ENCODE measurements around the gene MICU1.

- no peak for TF ChIP-seq YY1 (IDR thresholded peaks at IDR 0.05; ENCODE audit: extremely low read depth, insufficient replicate concordance, low read depth, low read length)
- TF ChIP-seq CTCF (IDR thresholded peaks at IDR 0.05 in 2 of 3, conservative IDR thresholded peaks at IDR 0.05 in 1 of 3; ENCODE audit: borderline replicate concordance in 1 of 3, insufficient read depth in 1 of 3, low read depth in 2 of 3, low read length in 2 of 3) = no peak
- no peak for TF ChIP-seq ZNF274 (IDR thresholded peaks at IDR 0.05; ENCODE audit: low read depth, low read length)
- no peak for TF ChIP-seq EZH2phosphoT487 (IDR thresholded peaks at IDR 0.05; ENCODE audit: borderline replicate concordance)
- TF ChIP-seq MAX (IDR thresholded peaks at IDR 0.05) = no peak
- TF ChIP-seq SP1 (IDR thresholded peaks at IDR 0.05; ENCODE audit: low read depth) = no peak
- TF ChIP-seq EZH2 (IDR thresholded peaks at IDR 0.05) = no peak
- no peak for TF ChIP-seq ZBTB33 (IDR thresholded peaks at IDR 0.05; ENCODE audit: extremely low read depth, insufficient replicate concordance, low read length)
- TF ChIP-seq POLR2A (IDR thresholded peaks at IDR 0.05; ENCODE audit: borderline replicate concordance, extremely low read depth, insufficient read depth, insufficient read length) = no peak
Observed at GRCh38 chr10:72367301-72367960, 258.4 kb downstream of the MICU1 start.

All from HCT116 (cell line).